ENCODE results near the gene NR4A3.

Gene NR4A3

DNA sequence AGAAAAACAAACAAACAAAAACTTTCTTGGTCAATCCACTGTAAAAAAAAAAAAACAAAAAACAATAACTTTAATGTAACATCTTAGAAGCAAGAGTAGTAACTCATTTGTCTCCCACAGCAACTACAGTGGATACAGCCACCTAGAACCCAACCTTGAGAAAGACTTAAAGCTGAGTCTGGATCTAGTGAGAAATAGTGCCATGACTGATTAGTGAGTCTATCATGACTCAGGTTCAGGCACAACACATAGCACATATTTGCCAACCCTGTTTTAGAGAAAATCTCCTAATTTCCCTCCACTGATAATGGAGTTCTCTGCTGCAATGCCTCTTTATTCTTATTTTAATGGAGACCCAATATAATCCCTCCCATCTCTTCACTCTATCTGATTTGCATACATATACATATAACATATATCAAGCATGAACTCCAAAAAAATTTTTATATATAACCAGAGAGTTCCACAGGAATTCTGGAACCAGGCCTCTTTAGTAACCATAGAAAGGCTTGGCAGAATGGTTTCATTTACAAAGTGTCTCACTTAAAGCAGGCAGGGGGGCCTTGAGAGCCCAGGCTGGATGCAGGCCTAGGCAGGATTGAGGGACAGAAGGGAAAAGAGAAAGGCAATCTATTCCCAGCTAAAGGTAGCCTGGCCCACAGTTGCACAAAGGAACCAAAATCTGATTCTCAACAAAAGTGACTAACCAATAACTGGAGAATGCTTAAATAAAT lies 11.9 kb upstream of the NR4A3 start:
- H3K27me3 ChIP-seq (replicated peaks) = no peaks in the 10 kb centered on the region
- H3K27ac ChIP-seq = no peak overlapping the region
- TF ChIP-seq, protein P1, sequence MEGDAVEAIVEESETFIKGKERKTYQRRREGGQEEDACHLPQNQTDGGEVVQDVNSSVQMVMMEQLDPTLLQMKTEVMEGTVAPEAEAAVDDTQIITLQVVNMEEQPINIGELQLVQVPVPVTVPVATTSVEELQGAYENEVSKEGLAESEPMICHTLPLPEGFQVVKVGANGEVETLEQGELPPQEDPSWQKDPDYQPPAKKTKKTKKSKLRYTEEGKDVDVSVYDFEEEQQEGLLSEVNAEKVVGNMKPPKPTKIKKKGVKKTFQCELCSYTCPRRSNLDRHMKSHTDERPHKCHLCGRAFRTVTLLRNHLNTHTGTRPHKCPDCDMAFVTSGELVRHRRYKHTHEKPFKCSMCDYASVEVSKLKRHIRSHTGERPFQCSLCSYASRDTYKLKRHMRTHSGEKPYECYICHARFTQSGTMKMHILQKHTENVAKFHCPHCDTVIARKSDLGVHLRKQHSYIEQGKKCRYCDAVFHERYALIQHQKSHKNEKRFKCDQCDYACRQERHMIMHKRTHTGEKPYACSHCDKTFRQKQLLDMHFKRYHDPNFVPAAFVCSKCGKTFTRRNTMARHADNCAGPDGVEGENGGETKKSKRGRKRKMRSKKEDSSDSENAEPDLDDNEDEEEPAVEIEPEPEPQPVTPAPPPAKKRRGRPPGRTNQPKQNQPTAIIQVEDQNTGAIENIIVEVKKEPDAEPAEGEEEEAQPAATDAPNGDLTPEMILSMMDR (IDR thresholded peaks at IDR 0.05; ENCODE audit: low read depth, low read length, missing control alignments) = no peak
- no peak for DNase-seq
- H3K36me3 ChIP-seq (replicated peaks) = no peaks in the 10 kb centered on the region
- in situ Hi-C loops (cut with HindIII; ENCODE audit: low pct_ligation_motif_present, low sequenced_read_pairs) = no loop called here
- H3K4me3 ChIP-seq (ENCODE audit: low read depth, low read length) = no peak overlapping the region

DNA sequence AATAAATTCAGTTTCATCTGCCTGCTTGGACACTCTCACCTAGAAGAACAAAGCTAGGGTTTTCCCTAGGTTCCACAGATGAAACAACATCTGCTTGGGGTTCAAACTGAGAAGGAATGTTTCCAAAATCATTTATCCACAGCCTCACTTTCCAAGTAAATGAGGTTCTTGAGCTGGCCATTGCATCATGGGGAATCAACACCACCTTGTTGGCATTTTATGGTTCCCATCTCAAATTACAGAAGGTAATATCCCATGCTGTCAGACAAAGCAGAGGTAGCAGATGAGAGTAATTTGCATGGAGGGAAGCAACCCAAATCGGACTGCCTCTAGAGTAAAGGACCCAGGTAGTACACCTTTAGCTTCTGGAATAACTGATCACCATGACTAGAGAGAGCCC lies 10.5 kb upstream of the NR4A3 start:
- no peak overlapping the region for H3K4me3 ChIP-seq (ENCODE audit: low read depth, low read length)
- in situ Hi-C loops (cut with HindIII; ENCODE audit: low pct_ligation_motif_present, low sequenced_read_pairs) = no loop called here
- TF ChIP-seq, protein P1 (IDR thresholded peaks at IDR 0.05; ENCODE audit: low read depth, low read length, missing control alignments) = no peak
- H3K27ac ChIP-seq = no peak overlapping the region
- DNase-seq = no peak
- no peaks in the 10 kb centered on the region for H3K36me3 ChIP-seq (replicated peaks)
- H3K27me3 ChIP-seq (replicated peaks) = no peaks in the 10 kb centered on the region

DNA sequence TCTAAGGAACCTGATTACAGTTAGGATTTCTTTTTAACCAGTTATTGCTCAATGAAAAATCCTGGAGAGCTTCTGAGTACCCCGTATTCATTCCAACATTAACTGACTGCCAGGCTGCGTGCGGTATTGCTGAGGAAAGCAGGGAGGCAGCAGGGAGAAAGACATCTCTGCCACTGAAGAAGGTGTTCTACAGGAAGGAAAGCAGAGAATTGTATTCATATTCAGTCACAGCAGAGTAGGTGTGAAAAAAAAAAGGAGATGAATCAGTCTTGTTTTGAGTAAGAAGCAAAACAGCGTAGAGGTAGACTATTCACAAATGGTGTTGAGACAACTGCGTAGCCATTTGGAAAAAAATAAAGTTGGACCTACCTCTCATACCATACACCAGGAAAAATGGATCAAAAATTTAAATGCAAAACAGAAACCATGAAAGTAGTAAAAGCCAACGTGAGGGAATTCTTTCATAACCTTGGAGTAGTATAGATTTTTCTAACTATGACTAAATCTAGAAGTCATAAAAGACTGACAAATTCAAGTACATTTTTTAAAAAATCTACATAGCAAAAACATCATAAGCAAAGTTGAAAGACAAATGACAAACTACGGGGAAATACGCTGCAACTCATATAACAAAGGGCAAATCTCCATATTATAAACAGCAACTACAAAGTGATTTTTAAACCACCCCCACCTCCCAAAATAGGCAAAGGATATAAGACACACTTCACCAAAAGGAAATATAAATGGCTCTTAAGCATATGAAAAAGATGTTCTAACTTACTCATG lies 9.9 kb upstream of the NR4A3 start:
- no peak for DNase-seq
- no peak overlapping the region for H3K27ac ChIP-seq
- no peaks in the 10 kb centered on the region for H3K27me3 ChIP-seq (replicated peaks)
- no peaks in the 10 kb centered on the region for H3K36me3 ChIP-seq (replicated peaks)
- in situ Hi-C loops (cut with HindIII; ENCODE audit: low pct_ligation_motif_present, low sequenced_read_pairs) = no loop called here
- TF ChIP-seq, protein P1 (IDR thresholded peaks at IDR 0.05; ENCODE audit: low read depth, low read length, missing control alignments) = no peak
- H3K4me3 ChIP-seq (ENCODE audit: low read depth, low read length) = no peak overlapping the region

DNA sequence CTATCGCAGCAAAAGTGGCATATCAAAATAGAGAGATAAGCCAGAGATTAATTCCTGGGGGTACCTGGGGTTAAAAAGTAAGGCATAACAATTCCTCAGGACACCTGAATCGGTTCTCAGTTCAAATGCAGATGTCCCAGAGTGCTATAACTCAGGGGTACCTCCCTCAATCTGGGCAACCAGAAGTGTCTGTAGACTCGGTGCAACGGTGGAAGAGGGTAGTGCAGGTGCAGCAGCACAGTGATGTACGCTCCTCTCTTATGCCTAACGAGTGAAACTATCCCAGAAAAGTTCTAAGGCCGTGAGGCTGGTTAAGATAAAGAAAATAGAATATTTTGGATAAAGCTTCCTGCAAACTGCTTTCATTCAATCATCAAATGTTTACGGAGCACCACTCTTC lies 7.9 kb upstream of the NR4A3 start:
- in situ Hi-C loops (cut with HindIII; ENCODE audit: low pct_ligation_motif_present, low sequenced_read_pairs) = no loop called here
- no peak overlapping the region for H3K4me3 ChIP-seq (ENCODE audit: low read depth, low read length)
- TF ChIP-seq, protein P1 (IDR thresholded peaks at IDR 0.05; ENCODE audit: low read depth, low read length, missing control alignments) = no peak
- no peaks in the 10 kb centered on the region for H3K36me3 ChIP-seq (replicated peaks)
- H3K27ac ChIP-seq = no peak overlapping the region
- no peaks in the 10 kb centered on the region for H3K27me3 ChIP-seq (replicated peaks)
- DNase-seq = no peak

DNA sequence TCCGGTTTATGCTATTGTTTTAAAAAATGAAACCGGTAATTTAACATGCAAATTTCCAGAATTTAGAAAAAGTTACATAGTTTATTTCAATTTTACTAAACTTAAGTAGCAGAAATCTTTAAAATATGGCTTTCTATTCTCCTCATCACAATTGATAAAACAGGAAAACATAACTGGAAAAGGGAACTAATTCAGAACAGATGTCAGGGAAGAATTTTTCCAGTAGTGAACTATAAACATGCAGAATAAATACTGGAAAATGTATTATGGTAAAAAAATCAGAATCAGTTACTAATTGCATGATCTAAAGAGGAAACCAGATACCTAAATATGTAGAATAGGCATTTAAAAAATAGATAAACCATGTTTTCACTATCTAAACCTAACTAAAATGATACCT lies 7.3 kb upstream of the NR4A3 start:
- Histone ChIP-seq H3K36me3 (replicated peaks) (no peaks in the 10 kb centered on the region), H3K27ac (no peak overlapping the region), H3K27me3 (replicated peaks) (no peaks in the 10 kb centered on the region), H3K4me3 (ENCODE audit: low read depth, low read length) (no peak overlapping the region)
- in situ Hi-C loops (cut with HindIII; ENCODE audit: low pct_ligation_motif_present, low sequenced_read_pairs) = no loop called here
- TF ChIP-seq, protein P1 (IDR thresholded peaks at IDR 0.05; ENCODE audit: low read depth, low read length, missing control alignments) = no peak
- no peak for DNase-seq
